CD4-positive, alpha-beta T cell treated with Interleukin-6 at 100 ng/mL for 8 hours (primary cell): ENCODE data around the gene IMMP2L.
"Not testable (repeated sequence)": the region's sequence is repeated elsewhere in the genome, so short reads cannot be mapped to it uniquely, and the experiment has no call there.

Source experiments
- DNase-seq: peaks from one replicate; pipeline ENCODE4 v3.0.0-alpha.2; 2020; ENCODE audit warnings: mixed read lengths, low spot score

The IMMP2L gene

DNA sequence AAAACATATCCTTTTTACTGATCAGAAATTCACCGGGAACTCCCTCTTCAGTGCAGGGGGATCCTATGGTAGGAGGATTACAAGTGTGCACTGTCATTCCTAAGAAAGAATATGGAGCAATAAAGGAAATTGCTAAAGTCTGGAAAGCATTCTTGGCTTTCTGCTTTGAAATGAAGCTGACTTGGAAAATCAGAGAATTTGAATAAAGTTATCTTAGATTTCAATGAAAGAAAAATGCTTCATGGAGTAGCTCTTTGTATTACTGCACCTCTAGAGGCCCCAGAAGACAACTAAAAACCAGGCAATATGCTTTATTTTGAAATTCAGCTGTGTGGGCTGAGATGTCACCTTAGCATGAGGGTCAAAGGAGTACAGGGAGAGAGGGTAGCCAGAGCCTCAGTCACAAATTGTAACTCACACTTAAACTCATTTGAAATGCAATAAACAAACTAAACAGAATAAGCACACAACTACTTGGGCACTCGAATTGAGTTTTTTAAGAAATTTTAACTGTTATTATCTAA is 102.5 kb downstream of the IMMP2L start:
- DNase-seq, result no peak

DNA sequence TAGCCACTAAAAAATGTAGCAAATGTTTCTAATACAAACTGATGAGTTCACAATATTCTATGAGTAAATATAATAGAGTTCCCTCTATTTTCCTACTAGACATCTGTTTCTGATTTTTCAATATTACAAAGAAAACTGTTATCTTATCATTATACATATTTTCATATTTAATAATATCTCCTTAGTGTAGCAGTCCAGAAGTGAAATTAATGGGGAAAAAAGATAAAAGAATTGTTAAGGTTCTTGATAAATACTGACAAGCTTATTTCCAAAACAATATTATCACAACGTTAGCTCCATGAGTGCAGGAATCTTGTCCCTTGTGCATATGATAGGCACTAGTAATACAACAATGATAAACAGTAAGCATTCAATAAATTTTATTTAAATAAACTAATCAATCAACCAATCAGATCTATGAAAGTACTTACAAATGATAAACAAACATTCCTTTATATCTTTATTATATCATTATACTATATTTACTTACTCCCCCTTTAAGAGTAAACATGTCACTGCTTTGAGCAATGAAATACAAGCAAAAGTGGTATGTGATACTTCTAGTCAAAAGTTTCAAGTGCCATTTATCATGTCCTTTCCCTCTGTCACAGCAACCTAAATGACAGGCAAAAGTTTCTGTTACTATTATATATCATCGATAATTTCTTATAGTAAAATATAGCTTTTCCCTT is 103.1 kb downstream of the IMMP2L start:
- no peak for DNase-seq

- not testable (repeated sequence) for DNase-seq
These were observed 111.6 kb downstream of the IMMP2L start for GRCh38 chr7:111450705-111451104.

- not testable (repeated sequence) for DNase-seq
These were observed 114.8 kb downstream of the IMMP2L start for GRCh38 chr7:111447502-111447901.

DNA sequence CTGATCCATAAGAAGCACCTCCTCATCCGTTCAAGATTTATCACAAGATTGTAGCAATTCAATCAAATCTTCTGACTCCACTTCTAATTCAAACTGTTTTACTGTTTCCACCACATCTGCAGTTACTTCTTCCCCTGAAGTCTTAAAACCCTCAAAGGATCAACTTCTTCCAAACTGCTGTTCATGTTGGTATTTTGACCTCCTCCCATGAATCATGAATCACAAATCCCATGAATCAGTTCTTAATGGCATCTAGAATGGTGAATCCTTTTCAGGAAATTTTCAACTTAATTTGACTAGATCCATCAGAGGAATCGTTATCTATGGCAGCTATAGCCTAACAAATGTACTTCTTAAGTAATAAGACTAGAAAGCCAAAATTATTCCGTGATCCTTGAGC is 122.3 kb downstream of the IMMP2L start:
- no peak for DNase-seq

DNA sequence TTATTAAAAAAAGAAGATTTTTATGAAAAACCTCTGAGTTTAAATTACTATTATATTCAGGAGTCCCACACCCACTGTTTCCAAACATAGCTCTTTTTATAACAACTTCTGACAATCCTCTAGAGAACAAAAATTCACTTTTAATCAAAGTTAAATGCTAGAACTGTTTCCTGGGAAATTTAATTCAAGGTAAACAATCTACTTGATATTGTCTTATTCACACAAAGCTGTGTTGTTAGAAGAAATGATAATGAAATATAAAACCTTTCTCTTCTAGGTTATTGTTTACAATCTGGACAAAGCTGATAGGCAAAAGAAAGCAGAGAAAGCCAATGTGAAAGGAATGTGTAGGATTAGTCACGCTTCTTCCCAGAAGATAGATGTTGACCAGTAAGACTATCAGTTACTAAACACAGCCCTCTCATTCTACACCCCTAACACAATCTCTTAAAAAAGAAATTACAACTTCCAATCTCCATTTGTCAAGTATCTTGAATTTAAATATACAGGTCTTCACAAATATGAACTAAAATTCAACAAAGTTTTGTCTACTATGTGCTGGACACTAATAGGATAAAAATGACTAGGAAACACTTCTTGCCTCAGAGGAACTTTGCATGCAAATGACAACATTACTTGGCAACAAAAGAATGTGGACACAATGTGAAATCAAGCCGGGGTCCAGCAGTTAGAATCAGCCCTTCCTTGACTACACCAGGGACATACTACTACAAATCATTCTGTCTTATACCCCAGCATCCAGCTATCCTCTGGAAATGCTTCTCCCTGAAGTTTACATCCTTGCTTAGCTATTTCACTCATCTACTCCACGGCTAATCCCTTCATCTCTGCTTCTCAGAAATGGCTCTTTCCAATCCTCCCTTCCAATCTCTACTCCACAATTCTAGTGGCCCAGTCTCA is 123.7 kb downstream of the IMMP2L start:
- no peak for DNase-seq

DNA sequence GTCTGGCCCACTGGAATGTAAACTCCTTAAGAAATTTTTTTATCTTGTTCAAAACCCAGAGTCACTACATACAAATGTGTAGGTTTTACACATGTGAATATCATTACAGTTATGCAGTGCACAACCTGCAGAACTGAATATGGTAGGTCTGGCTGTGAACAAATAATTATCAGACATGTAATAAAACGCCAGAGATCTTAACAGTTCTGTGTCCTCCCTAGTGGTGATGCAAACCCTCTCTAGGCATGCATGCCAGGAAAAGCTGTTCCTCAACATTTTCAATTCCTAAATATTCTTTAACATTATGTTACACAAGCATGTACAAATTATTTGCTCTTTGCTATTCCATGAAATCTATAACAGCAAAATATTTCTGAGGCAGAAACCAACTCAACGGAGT is 124.6 kb downstream of the IMMP2L start:
- DNase-seq, result no peak

DNA sequence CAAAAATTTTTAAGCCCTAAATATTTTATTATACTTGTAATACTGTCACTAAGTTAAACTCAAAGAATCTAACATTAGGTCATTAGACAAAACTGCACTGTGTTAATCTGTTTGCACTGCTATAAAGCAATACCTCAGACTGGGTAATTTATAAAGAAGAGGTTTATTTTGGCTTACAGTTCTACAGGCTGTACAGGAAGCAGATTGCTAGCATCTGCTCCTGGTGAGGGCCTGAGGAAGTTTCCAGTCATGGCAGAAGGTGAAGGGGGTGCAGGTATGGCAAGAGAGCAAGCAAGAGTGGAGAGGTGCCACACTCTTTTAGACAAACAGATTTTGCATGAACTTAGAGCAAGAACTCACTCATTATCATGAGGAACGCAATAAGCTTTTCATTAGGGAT is 125.7 kb downstream of the IMMP2L start:
- DNase-seq, result no peak

DNA sequence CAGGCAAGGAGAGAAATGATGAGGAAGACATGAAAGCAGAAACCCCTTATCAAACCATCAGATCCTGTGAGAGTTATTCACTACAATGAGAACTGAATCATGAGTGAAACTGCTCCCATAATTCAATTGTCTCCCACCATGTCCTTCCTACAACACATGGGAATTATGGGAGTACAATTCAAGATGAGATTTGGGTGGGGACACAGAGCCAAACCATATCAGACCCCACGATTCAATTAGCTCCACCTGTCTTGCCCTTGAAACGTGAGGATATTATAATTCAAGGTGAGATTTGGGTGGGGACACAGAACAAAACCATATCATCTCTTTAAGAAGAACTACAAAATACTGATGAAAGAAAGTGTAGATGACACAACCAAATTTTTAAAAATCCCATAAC is 128.9 kb downstream of the IMMP2L start:
- no peak for DNase-seq

DNA sequence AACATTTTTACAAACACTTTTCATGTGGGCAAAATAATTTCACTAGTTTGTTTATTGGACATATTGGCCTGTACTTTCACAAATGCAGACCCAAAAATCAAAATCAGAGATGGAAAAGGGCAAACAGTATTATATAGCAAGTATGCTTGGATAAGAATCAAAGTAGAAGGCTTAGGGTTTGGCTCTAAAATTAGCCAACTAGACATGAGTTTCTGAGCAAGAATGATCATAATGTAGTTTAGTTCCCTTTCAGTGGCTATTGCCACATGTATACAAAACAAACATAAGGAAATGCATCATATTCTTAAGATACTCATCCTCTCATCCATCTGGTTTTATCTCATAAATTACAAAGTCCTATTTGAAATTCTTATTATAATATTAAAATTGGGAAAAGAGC is 132.5 kb downstream of the IMMP2L start:
- no peak for DNase-seq

DNA sequence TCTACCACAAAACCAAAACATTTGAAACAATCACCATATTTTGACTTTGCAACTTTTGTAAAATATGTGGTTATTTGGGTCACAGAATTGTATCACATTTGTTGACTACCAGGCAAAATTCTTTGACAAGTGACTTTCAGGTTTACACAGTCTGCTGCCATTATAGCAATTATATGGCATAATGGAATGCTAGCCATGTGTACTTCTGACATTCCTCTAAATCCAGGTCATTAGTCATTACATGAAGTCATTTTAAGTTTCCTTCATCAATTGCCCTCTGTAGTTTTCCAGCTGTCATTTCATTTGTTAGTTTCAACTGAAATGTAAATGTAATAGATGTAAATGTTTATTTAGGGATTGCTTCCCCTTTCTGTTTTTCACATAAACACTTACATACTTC is 137.5 kb downstream of the IMMP2L start:
- DNase-seq, result no peak

DNA sequence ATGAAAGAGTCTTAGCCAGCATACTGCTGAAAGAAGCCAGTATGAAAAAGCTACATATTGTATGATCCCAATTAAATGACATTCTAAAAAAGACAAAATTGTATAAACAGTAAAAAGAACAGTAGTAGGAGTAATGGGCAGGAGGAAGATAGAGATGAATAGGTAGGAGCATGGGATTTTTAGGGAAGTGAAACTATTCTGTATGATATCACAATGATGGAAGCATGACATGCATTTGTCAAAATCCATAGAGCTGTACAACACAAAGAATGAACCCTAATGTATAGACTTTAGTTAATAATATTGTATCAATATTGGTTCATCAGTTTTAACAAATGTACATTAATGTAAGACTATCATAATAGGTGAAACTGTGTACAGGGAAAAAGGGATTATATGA is 147.9 kb downstream of the IMMP2L start:
- DNase-seq, result no peak

- no peak for DNase-seq
These were observed 148.6 kb downstream of the IMMP2L start for GRCh38 chr7:111413739-111414138.

- DNase-seq, result no peak
These were observed 151.4 kb downstream of the IMMP2L start for GRCh38 chr7:111410899-111411298.

- no peak for DNase-seq
These were observed 152.4 kb downstream of the IMMP2L start for GRCh38 chr7:111409714-111410422.

- no peak for DNase-seq
These were observed 153.6 kb downstream of the IMMP2L start for GRCh38 chr7:111408724-111409123.

- no peak for DNase-seq
These were observed 155.0 kb downstream of the IMMP2L start for GRCh38 chr7:111407258-111407657.

DNA sequence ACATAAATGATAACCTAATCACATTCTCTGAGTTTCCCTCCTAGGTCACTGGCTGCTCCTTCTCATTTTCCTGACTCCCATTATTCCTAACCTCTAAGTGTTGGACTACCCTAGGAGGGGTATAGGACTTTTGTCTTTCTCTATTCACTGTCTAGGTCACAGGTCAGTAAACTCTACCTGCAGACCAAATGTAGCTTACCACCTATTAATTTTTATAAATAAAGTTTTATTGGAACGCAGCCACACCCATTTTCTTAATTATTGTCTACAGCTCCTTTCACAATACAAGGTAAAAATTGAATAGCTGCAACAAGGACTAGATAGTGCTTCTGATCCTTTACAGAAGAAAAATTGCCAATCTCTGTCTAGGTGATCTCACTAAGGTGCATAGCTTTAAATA is 156.7 kb downstream of the IMMP2L start:
- no peak for DNase-seq

- DNase-seq, result no peak
These were observed 160.8 kb downstream of the IMMP2L start for GRCh38 chr7:111401516-111401915.

- no peak for DNase-seq
These were observed 162.2 kb downstream of the IMMP2L start for GRCh38 chr7:111400088-111400487.

DNA sequence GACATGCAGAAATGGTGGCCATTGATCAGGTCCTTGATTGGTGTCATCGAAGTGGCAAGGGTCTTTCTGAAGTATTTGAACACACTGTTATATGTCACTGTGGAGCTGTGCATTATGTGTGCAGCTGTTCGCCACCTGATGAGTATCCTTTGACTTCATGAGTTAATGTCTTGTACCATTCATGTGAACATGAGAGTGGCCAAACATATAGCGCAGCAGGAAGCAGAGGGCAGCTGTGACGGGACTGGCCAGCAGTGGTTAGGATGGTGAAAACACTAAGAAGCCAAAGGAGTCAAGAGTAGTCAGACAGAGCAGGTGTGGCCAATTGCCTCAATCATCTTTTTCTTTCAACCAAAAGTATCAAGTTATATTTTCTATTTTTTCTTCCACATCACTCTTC is 167.4 kb downstream of the IMMP2L start:
- DNase-seq, result no peak

DNA sequence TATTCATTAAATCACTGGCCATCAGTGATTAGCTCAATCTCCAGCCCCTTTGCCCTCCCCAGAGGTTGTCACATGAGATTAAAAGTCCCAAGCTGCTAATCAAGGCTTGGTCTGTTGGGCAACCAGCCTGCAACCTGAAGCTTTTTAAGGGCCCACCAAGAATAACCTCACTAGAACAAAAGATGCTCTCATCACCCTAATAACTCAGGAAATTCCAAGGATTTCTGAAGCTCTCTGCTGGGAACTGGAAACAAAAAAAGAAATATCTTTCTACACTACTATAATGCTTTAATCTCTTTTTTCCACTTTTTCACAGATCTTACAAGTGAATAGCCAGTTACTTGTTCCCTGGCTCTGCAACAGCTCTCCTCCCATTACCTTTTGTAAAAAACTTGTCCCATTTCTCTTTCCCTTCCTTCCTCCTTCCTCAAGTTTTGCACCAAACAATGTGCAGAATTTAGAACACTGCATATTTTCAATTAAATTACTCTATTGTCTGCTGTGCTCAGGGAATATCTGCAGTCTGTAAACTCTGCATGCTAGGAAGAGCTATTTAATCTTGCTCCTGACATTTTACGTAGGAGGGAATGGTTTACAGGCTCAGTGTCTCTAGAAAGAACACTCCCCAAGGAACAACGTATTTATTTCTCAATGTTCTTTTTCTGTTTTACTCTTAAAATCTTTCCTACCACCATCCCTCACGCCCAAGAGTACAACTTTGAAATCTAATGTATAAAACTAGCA is 169.1 kb downstream of the IMMP2L start:
- no peak for DNase-seq
